Measurements from ENCODE around the gene DHRSX. TPM values are rescaled to one million over a fixed set of nuclear protein-coding genes. Genes with fewer than 3 reads are reported as not detected.
"Not testable (repeated sequence)": the region's sequence is repeated elsewhere in the genome, so short reads cannot be mapped to it uniquely, and the experiment has no call there.

Gene DHRSX
- total RNA-seq, 1 donor from 2014 or later: 31.8 TPM

DNA sequence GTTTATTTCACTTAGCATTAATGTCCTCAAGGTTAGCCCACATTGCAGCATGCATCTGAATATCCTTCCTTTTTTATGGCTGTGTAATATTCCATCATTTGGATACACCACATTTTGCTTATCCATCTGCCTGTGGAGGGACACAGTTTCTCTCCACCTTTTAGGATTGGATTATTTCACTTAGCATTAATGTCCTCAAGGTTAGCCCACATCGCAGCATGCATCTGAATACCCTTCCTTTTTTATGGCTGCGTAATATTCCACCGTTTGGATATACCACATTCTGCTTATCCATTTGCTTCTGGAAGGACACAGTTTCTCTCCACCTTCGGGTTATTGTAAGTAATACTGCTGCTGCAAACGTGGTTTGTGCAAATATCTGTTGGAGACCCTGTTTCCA lies 110.0 kb downstream of the DHRSX start:
- no peak overlapping the region for H3K4me2 ChIP-seq
- TF ChIP-seq, protein P1, sequence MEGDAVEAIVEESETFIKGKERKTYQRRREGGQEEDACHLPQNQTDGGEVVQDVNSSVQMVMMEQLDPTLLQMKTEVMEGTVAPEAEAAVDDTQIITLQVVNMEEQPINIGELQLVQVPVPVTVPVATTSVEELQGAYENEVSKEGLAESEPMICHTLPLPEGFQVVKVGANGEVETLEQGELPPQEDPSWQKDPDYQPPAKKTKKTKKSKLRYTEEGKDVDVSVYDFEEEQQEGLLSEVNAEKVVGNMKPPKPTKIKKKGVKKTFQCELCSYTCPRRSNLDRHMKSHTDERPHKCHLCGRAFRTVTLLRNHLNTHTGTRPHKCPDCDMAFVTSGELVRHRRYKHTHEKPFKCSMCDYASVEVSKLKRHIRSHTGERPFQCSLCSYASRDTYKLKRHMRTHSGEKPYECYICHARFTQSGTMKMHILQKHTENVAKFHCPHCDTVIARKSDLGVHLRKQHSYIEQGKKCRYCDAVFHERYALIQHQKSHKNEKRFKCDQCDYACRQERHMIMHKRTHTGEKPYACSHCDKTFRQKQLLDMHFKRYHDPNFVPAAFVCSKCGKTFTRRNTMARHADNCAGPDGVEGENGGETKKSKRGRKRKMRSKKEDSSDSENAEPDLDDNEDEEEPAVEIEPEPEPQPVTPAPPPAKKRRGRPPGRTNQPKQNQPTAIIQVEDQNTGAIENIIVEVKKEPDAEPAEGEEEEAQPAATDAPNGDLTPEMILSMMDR (IDR thresholded peaks at IDR 0.05): no peak
- H3K9me3 Mint-ChIP-seq: peaks cover 25% of the 10 kb centered on the region
- DNase-seq (ENCODE audit: low spot score): no peak
- peaks cover 41% of the 10 kb centered on the region for H3K36me3 Mint-ChIP-seq
- H3K27ac ChIP-seq: no peak overlapping the region
- H3K79me2 ChIP-seq (ENCODE audit: low read depth): no peaks in the 10 kb centered on the region
- peaks cover 15% of the 10 kb centered on the region for H3K4me1 Mint-ChIP-seq
- H3K4me3 ChIP-seq: no peak overlapping the region
- H3K4me1 ChIP-seq: no peaks in the 10 kb centered on the region
- H2AFZ ChIP-seq (replicated peaks): no peak overlapping the region
- H3K27ac Mint-ChIP-seq: no peak overlapping the region
- peaks cover 6% of the 10 kb centered on the region for H3K9me3 ChIP-seq (ENCODE audit: low read depth)
- no peaks in the 10 kb centered on the region for H3F3A ChIP-seq (ENCODE audit: low read depth)
- peaks cover 6% of the 10 kb centered on the region for H3K27me3 Mint-ChIP-seq (ENCODE audit: insufficient read depth, low read depth)
- no peaks in the 10 kb centered on the region for H4K20me1 ChIP-seq (ENCODE audit: low read depth)
- H3K4me3 Mint-ChIP-seq: no peak overlapping the region
- H3K27me3 ChIP-seq: no peaks in the 10 kb centered on the region
- no peak overlapping the region for H3K9ac ChIP-seq
- peaks cover 9% of the 10 kb centered on the region for H3K36me3 ChIP-seq

DNA sequence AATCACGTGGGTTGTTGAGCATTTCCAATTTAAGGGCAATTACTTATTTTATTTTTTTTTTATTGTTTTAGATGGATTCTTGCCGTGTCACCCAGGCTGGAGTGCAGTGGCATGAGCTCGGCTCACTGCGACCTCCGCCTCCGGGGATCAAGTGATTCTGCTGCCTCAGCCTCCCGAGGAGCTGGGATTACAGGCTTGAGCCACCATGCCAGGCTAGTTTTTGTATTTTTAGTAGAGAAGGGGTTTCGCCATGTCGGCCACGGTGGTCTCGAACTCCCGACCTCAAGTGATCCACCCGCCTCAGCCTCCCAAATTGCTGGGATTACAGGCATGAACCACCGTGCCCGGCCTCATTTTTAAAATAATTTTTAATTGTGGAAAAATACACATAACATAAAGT lies 111.0 kb downstream of the DHRSX start:
- not testable (repeated sequence) for H3K4me3 Mint-ChIP-seq

GRCh38 chrX:2389324-2389723 lies 111.5 kb downstream of the DHRSX start:
- Mint-ChIP-seq H3K27ac (no peak overlapping the region), H3K9me3 (peaks cover 25% of the 10 kb centered on the region), H3K4me1 (peaks cover 5% of the 10 kb centered on the region), H3K36me3 (peaks cover 40% of the 10 kb centered on the region), H3K4me3 (no peak overlapping the region), H3K27me3 (ENCODE audit: insufficient read depth, low read depth) (peaks cover 6% of the 10 kb centered on the region)
- Histone ChIP-seq H3K27me3 (no peaks in the 10 kb centered on the region), H3K27ac (no peak overlapping the region), H3K79me2 (ENCODE audit: low read depth) (no peaks in the 10 kb centered on the region), H3K4me2 (no peak overlapping the region), H2AFZ (replicated peaks) (no peak overlapping the region), H3K9ac (no peak overlapping the region), H3F3A (ENCODE audit: low read depth) (no peaks in the 10 kb centered on the region), H3K4me3 (no peak overlapping the region), H3K36me3 (peaks cover 9% of the 10 kb centered on the region), H3K9me3 (ENCODE audit: low read depth) (peaks cover 6% of the 10 kb centered on the region), H4K20me1 (ENCODE audit: low read depth) (no peaks in the 10 kb centered on the region), H3K4me1 (no peaks in the 10 kb centered on the region)
- TF ChIP-seq, protein P1 (IDR thresholded peaks at IDR 0.05): no peak
- TF ChIP-seq EZH2 (IDR thresholded peaks at IDR 0.05) (no peak), EZH2phosphoT487 (IDR thresholded peaks at IDR 0.05) (no peak)
- no peak for DNase-seq (ENCODE audit: low spot score)

More for the DNA sequence above, 111.0 kb downstream of the DHRSX start:
- H3K9ac ChIP-seq; H2AFZ ChIP-seq (replicated peaks); H3K4me3 ChIP-seq; H3K4me1 ChIP-seq; H3K27ac ChIP-seq; H3K9me3 ChIP-seq (ENCODE audit: low read depth); H3K27ac Mint-ChIP-seq; H3K27me3 ChIP-seq; H3F3A ChIP-seq (ENCODE audit: low read depth); H3K4me2 ChIP-seq; H3K79me2 ChIP-seq (ENCODE audit: low read depth); H3K4me1 Mint-ChIP-seq; H3K36me3 ChIP-seq; H4K20me1 ChIP-seq (ENCODE audit: low read depth); H3K27me3 Mint-ChIP-seq (ENCODE audit: insufficient read depth, low read depth); DNase-seq (ENCODE audit: low spot score): not testable (repeated sequence)
- peaks cover 25% of the 10 kb centered on the region for H3K9me3 Mint-ChIP-seq
- peaks cover 41% of the 10 kb centered on the region for H3K36me3 Mint-ChIP-seq

DNA sequence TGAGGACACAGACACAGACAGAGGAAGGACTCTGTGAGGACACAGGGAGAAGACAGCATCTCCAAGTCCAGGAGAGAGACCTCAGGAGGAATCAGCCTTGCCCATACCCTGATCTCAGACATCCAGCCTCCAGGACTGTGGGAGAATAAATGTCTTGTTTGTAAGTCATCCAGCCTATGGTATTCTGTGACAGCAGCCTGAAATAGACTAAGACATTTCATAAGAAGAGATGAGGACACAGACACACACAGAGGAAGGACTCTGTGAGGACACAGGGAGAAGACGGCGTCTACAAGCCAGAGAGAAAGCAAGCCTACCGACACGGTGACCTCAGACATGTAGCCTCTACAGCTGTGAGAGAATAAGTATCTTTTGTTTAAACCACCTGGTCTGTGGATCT lies 112.1 kb downstream of the DHRSX start:
- Mint-ChIP-seq H3K4me3 (no peak overlapping the region), H3K27ac (peak overlapping the region; percentile 53), H3K9me3 (peaks cover 25% of the 10 kb centered on the region), H3K36me3 (peaks cover 38% of the 10 kb centered on the region), H3K27me3 (ENCODE audit: insufficient read depth, low read depth) (peaks cover 2% of the 10 kb centered on the region), H3K4me1 (no peaks in the 10 kb centered on the region)
- Histone ChIP-seq H3K27ac (no peak overlapping the region), H3K4me1 (no peaks in the 10 kb centered on the region), H3F3A (ENCODE audit: low read depth) (no peaks in the 10 kb centered on the region), H2AFZ (replicated peaks) (no peak overlapping the region), H3K4me2 (no peak overlapping the region), H3K9me3 (ENCODE audit: low read depth) (peaks cover 6% of the 10 kb centered on the region), H4K20me1 (ENCODE audit: low read depth) (no peaks in the 10 kb centered on the region), H3K9ac (no peak overlapping the region), H3K4me3 (no peak overlapping the region), H3K79me2 (ENCODE audit: low read depth) (no peaks in the 10 kb centered on the region), H3K36me3 (peaks cover 9% of the 10 kb centered on the region), H3K27me3 (no peaks in the 10 kb centered on the region)
- no peak for DNase-seq (ENCODE audit: low spot score)
- TF ChIP-seq EZH2phosphoT487 (IDR thresholded peaks at IDR 0.05) (no peak), EZH2 (IDR thresholded peaks at IDR 0.05) (no peak)
- TF ChIP-seq, protein P1 (IDR thresholded peaks at IDR 0.05): no peak

Data from neural progenitor cell (in vitro differentiated cells).